ENCODE measurements around the gene OR8B3. TPM values are rescaled to one million over a fixed set of nuclear protein-coding genes. Genes with fewer than 3 reads are reported as not detected.
A peak's percentile ranks its signal among the peaks of the same experiment; 100 is the strongest.
"Not testable (repeated sequence)": the region's sequence is repeated elsewhere in the genome, so short reads cannot be mapped to it uniquely, and the experiment has no call there.

Gene OR8B3
- total and polyA plus RNA-seq, 2 donors (not counting 1 experiment from before 2014, with no cell fraction given): not detected

DNA sequence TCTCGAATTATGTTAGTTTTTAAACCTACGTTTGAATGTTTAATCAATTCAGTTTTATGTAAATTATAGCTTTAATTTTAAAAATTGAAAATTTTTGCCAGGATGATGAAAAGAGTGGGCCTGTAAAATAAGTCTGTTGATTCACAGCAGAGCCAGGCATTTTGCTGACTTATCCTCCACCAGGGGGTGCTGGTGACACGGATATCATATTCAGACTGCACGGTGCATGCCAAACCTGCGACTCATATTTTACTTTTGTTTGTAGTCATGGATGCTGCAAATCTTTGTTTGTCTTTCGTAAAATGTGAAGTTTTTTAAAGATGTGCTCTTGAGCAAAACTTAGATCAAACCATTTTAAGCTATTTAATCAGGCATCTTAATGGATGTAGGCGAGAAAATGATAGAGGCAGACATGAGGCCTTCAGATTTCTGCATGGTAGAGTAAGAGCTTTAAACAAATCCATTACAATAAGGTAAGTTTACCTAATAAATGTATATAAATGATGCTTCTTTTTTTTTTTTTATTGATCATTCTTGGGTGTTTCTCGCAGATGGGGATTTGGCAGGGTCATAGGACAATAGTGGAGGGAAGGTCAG lies 3.6 kb upstream of the OR8B3 start:
- no peak overlapping the region for H3K9ac ChIP-seq (ENCODE audit: low read length)
- H4K20me1 ChIP-seq (ENCODE audit: control insufficient read depth, insufficient read depth, low read length, poor library complexity, severe bottlenecking): no peaks in the 10 kb centered on the region
- no peak overlapping the region for H3K4me3 Mint-ChIP-seq
- peaks cover 4% of the 10 kb centered on the region for H3K27me3 Mint-ChIP-seq
- H3K4me3 ChIP-seq (ENCODE audit: control extremely low read depth in 1 of 5, extremely low read depth in 1 of 5, insufficient read depth in 1 of 5, low read depth in 2 of 5, low read length in 4 of 5): no peak overlapping the region
- DNase-seq: peak; percentile 67
- H3K4me2 ChIP-seq (replicated peaks; ENCODE audit: low read depth, low read length, poor library complexity, severe bottlenecking): no peak overlapping the region
- H3K27me3 ChIP-seq (replicated peaks in 1 of 4; ENCODE audit: control extremely low read depth in 1 of 4, control insufficient read depth in 3 of 4, insufficient read depth in 4 of 4, low read length in 3 of 4): no peaks in the 10 kb centered on the region
- no peaks in the 10 kb centered on the region for H3K79me2 ChIP-seq (ENCODE audit: control insufficient read depth, insufficient read depth, low read length)
- intact Hi-C loops (cut with micrococcal nuclease): loop anchor here (5.0 kb wide), 1 partner anchor 185 kb away; no protein-coding TSS in a partner anchor
- POLR2A ChIA-PET: interaction anchor here (0.6 kb wide), 1 partner anchor 72 kb away, joined by 4 read pairs; no protein-coding TSS in a partner anchor
- peaks cover 8% of the 10 kb centered on the region for H3K4me1 Mint-ChIP-seq
- no peak overlapping the region for H3K27ac Mint-ChIP-seq
- H3K27ac ChIP-seq (ENCODE audit: low read length in 2 of 2): no peak overlapping the region
- H2AFZ ChIP-seq (ENCODE audit: insufficient read depth, low read depth, low read length, poor library complexity, severe bottlenecking): no peak overlapping the region
- H3K36me3 ChIP-seq (replicated peaks in 1 of 2; ENCODE audit: control extremely low read depth in 1 of 2, control insufficient read depth in 1 of 2, extremely low read depth in 1 of 2, insufficient read depth in 2 of 2, low read length in 1 of 2): no peaks in the 10 kb centered on the region
- CTCF ChIA-PET: interaction anchor here (0.5 to 1.9 kb wide), 16 partner anchors 9 to 668 kb away, joined by 3 to 11 read pairs (median 3); no protein-coding TSS in a partner anchor
- WGBS (ENCODE audit: insufficient coverage): no CpG with 5 or more reads among the region's 8 CpGs
- peak; percentile 43 for ATAC-seq (ENCODE audit: low read depth)
- peaks cover 0 to 6% of the 10 kb centered on the region in 2 donors for H3K4me1 ChIP-seq (ENCODE audit: control insufficient read depth in 2 of 2, insufficient read depth in 2 of 2, low read length in 2 of 2)
- TF ChIP-seq, protein P1, sequence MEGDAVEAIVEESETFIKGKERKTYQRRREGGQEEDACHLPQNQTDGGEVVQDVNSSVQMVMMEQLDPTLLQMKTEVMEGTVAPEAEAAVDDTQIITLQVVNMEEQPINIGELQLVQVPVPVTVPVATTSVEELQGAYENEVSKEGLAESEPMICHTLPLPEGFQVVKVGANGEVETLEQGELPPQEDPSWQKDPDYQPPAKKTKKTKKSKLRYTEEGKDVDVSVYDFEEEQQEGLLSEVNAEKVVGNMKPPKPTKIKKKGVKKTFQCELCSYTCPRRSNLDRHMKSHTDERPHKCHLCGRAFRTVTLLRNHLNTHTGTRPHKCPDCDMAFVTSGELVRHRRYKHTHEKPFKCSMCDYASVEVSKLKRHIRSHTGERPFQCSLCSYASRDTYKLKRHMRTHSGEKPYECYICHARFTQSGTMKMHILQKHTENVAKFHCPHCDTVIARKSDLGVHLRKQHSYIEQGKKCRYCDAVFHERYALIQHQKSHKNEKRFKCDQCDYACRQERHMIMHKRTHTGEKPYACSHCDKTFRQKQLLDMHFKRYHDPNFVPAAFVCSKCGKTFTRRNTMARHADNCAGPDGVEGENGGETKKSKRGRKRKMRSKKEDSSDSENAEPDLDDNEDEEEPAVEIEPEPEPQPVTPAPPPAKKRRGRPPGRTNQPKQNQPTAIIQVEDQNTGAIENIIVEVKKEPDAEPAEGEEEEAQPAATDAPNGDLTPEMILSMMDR (IDR thresholded peaks at IDR 0.05): peak; percentile 85
- no peak for TF ChIP-seq EZH2 (IDR thresholded peaks at IDR 0.05; ENCODE audit: borderline replicate concordance, insufficient read depth, low read depth, low read length, poor library complexity, severe bottlenecking)
- no peaks in the 10 kb centered on the region for H3K9me3 Mint-ChIP-seq (ENCODE audit: insufficient read depth)
- H3K9me3 ChIP-seq (ENCODE audit: control extremely low read depth in 1 of 3, control insufficient read depth in 2 of 3, insufficient read depth in 1 of 3, low read length in 2 of 3): no peaks in the 10 kb centered on the region

DNA sequence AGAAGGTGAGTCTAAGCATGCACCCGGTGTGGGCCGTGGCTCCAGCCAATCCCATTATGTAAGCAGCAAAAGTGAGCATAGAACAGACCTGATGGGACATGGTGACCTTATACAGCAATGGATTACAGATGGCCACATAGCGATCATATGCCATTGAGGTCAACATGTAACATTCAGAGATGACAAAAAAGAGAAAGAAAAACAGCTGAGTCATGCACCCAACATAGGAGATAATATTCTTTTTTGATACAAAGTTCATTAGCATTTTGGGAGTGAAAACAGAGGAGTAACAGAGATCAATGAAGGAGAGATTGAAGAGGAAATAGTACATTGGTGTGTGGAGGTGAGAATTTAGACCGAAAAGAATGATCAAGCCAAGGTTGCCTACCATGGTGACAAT lies 2.0 kb downstream of the OR8B3 start:
- H3K4me1 Mint-ChIP-seq; DNase-seq; H3K79me2 ChIP-seq (ENCODE audit: control insufficient read depth, insufficient read depth, low read length); H3K36me3 ChIP-seq (replicated peaks in 1 of 2; ENCODE audit: control extremely low read depth in 1 of 2, control insufficient read depth in 1 of 2, extremely low read depth in 1 of 2, insufficient read depth in 2 of 2, low read length in 1 of 2); intact Hi-C loops (cut with micrococcal nuclease); H3K27me3 Mint-ChIP-seq; H3K4me1 ChIP-seq (ENCODE audit: control insufficient read depth in 2 of 2, insufficient read depth in 2 of 2, low read length in 2 of 2); POLR2A ChIA-PET; H3K9me3 Mint-ChIP-seq (ENCODE audit: insufficient read depth); CTCF ChIA-PET; H3K4me3 Mint-ChIP-seq; H3K9ac ChIP-seq (ENCODE audit: low read length); H2AFZ ChIP-seq (ENCODE audit: insufficient read depth, low read depth, low read length, poor library complexity, severe bottlenecking); H3K27me3 ChIP-seq (replicated peaks in 1 of 4; ENCODE audit: control extremely low read depth in 1 of 4, control insufficient read depth in 3 of 4, insufficient read depth in 4 of 4, low read length in 3 of 4); H3K27ac Mint-ChIP-seq; ATAC-seq (ENCODE audit: low read depth); H4K20me1 ChIP-seq (ENCODE audit: control insufficient read depth, insufficient read depth, low read length, poor library complexity, severe bottlenecking); H3K4me2 ChIP-seq (replicated peaks; ENCODE audit: low read depth, low read length, poor library complexity, severe bottlenecking); H3K27ac ChIP-seq (ENCODE audit: low read length in 2 of 2); H3K9me3 ChIP-seq (ENCODE audit: control extremely low read depth in 1 of 3, control insufficient read depth in 2 of 3, insufficient read depth in 1 of 3, low read length in 2 of 3); H3K4me3 ChIP-seq (ENCODE audit: control extremely low read depth in 1 of 5, extremely low read depth in 1 of 5, insufficient read depth in 1 of 5, low read depth in 2 of 5, low read length in 4 of 5): not testable (repeated sequence)
- no CpG with 5 or more reads among the region's 4 CpGs for WGBS (ENCODE audit: insufficient coverage)
